Measurements from ENCODE around the gene WFS1.

The WFS1 gene

GRCh38 chr4:6279582-6280289, 10.1 kb downstream of the WFS1 start:
- DNase-seq (ENCODE audit: low read depth): no peak

- no peak for DNase-seq (ENCODE audit: low read depth)
Measured at GRCh38 chr4:6280365-6280996, 10.8 kb downstream of the WFS1 start.

- DNase-seq (ENCODE audit: low read depth): no peak
Measured at GRCh38 chr4:6281436-6282313, 12.0 kb downstream of the WFS1 start.

- no peak for DNase-seq (ENCODE audit: low read depth)
Measured at GRCh38 chr4:6282314-6282771, 12.7 kb downstream of the WFS1 start.

- no peak for DNase-seq (ENCODE audit: low read depth)
Measured at GRCh38 chr4:6283282-6283681, 13.6 kb downstream of the WFS1 start.

- no peak for DNase-seq (ENCODE audit: low read depth)
Measured at GRCh38 chr4:6287017-6287788, 17.6 kb downstream of the WFS1 start.

- DNase-seq (ENCODE audit: low read depth): no peak
Measured at GRCh38 chr4:6288342-6288741, 18.7 kb downstream of the WFS1 start.

GRCh38 chr4:6288871-6289270, 19.2 kb downstream of the WFS1 start:
- no peak for DNase-seq (ENCODE audit: low read depth)

GRCh38 chr4:6290256-6290655, 20.6 kb downstream of the WFS1 start:
- DNase-seq (ENCODE audit: low read depth): no peak

GRCh38 chr4:6290769-6291547, 21.3 kb downstream of the WFS1 start:
- no peak for DNase-seq (ENCODE audit: low read depth)

- DNase-seq (ENCODE audit: low read depth): no peak
Measured at GRCh38 chr4:6291784-6292297, 22.2 kb downstream of the WFS1 start.

GRCh38 chr4:6292376-6293096, 22.9 kb downstream of the WFS1 start:
- no peak for DNase-seq (ENCODE audit: low read depth)

- DNase-seq (ENCODE audit: low read depth): no peak
Measured at GRCh38 chr4:6293097-6293445, 23.4 kb downstream of the WFS1 start.

GRCh38 chr4:6293661-6294060, 24.0 kb downstream of the WFS1 start:
- DNase-seq (ENCODE audit: low read depth): no peak

- DNase-seq (ENCODE audit: low read depth): no peak
Measured at GRCh38 chr4:6294705-6295421, 25.2 kb downstream of the WFS1 start.

GRCh38 chr4:6295495-6295894, 25.8 kb downstream of the WFS1 start:
- no peak for DNase-seq (ENCODE audit: low read depth)

GRCh38 chr4:6296026-6296425, 26.4 kb downstream of the WFS1 start:
- DNase-seq (ENCODE audit: low read depth): no peak

GRCh38 chr4:6297266-6297815, 27.7 kb downstream of the WFS1 start:
- no peak for DNase-seq (ENCODE audit: low read depth)

- DNase-seq (ENCODE audit: low read depth): no peak
Measured at GRCh38 chr4:6298035-6298434, 28.4 kb downstream of the WFS1 start.

Data from activated gamma-delta T cell treated with anti-CD3 and anti-CD28 coated beads, Interleukin-2, amount 50 U/mL, for 16 hours (primary cell).